Hematopoietic multipotent progenitor cell treated with erythropoietin and hydrocortisone succinate and interleukin-3 and kit ligand, for 6 days (in vitro differentiated cells): ENCODE results near the gene PILRA.
"Not testable (repeated sequence)": the region's sequence is repeated elsewhere in the genome, so short reads cannot be mapped to it uniquely, and the experiment has no call there.

Source experiments
- DNase-seq: peaks from one replicate; pipeline ENCODE4 v3.0.0-alpha.2; 2015

Gene PILRA

GRCh38 chr7:100373261-100373831, at the start of gene PILRA:
PILRA (plus strand) TSS chr7:100373487; CDS start chr7:100373657, 170 bp downstream.
- DNase-seq = no peak

- not testable (repeated sequence) for DNase-seq
Observed at GRCh38 chr7:100324194-100324593, 49.1 kb upstream of the PILRA start.

- DNase-seq = not testable (repeated sequence)
Observed at GRCh38 chr7:100325671-100326070, 47.6 kb upstream of the PILRA start.

GRCh38 chr7:100326914-100327313, 46.4 kb upstream of the PILRA start:
- DNase-seq = not testable (repeated sequence)

DNA sequence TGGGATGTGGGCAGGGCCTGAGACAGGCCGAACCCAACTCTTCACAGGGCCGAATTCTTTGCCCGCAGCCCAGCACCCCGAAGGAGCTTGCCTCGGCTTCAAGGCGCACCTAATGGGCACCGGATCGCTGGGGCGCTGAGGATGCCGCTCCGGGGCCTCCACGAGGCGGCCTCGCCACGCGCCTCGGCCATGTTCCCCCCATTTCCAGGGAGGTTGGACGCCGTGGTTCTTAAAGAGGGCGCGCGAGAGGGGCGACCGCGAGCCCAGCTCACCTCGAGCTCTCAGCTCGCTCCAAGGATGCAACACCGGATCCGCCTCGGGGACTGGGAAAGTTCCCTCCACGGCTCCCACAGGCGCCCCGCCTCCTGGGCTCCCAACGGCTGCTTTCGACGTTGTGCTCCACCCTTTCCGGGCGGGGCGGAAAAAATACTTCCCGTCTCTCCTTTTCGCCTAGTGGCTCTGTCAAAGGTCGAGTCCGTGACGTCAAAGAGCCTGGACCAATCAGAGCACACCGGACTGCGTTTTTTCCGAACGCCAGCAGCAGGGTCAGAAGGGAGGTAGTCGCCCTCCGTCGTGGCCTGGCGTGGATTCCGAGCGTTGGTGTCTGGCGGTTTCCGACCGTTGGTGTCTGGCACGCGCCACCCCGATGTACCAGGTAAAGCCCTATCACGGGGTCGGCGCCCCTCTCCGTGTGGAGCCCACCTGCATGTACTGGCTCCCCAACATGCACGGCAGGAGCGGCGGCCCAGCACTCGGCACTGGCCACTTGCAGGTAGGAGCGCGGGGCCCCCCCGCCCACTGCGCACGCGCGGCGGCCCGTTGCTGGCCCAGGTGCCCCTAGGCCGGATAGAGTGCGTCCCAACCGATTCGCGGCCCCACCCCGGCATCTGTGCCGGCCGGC, 37.5 kb upstream of the PILRA start:
- DNase-seq = peak; percentile 92

DNA sequence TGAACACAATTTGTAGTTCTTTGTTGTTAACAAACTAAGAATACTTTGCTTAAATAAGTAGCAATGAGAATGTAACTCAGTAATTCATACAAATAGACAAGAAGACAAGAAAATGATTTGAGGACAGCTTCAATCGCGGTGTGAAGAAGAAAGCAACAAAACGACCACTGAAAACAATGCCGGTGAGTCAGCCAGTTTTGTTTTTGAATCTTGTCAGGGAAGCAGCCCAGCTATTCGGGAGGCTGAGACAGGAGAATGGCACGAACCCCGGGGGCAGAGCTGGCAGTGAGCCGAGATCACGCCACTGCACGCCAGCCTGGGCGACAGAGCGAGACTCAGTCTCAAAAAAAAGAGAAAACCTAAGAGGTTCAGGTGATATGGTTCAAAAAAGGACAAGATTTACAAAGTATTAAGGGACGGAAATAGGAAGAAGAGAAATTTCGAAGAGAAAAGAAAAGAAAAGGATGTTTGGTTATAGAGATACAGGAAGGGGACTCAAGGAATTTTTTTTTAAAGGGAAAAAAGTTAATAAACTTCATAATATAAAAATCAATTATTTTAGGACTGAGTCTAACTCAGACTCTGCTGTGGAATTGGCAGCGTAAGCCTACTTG, 35.1 kb upstream of the PILRA start:
- DNase-seq = not testable (repeated sequence)

GRCh38 chr7:100341286-100341685, 32.0 kb upstream of the PILRA start:
- not testable (repeated sequence) for DNase-seq

- DNase-seq = no peak
Observed at GRCh38 chr7:100342765-100343164, 30.5 kb upstream of the PILRA start.

DNA sequence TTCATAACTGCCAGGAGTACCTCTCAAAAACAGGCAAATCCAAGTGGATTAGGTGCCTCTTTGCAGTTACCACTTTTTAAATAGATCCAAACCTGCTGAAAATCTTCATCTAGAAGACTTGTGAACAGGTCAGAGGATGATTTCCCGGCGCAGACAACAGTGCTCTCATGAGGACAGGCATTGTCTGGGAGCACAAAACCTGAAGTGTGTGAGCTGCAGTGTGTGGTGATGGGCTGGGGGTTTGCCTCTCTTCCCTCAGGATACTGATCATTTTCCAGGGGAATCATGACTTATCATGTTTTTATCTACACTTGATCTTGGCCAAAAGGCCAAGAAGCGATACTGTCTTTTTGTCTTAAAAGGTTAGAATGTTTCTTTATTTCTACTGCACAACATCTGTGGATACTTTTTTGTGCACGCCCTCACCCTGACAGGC, 29.1 kb upstream of the PILRA start:
- DNase-seq = not testable (repeated sequence)

DNA sequence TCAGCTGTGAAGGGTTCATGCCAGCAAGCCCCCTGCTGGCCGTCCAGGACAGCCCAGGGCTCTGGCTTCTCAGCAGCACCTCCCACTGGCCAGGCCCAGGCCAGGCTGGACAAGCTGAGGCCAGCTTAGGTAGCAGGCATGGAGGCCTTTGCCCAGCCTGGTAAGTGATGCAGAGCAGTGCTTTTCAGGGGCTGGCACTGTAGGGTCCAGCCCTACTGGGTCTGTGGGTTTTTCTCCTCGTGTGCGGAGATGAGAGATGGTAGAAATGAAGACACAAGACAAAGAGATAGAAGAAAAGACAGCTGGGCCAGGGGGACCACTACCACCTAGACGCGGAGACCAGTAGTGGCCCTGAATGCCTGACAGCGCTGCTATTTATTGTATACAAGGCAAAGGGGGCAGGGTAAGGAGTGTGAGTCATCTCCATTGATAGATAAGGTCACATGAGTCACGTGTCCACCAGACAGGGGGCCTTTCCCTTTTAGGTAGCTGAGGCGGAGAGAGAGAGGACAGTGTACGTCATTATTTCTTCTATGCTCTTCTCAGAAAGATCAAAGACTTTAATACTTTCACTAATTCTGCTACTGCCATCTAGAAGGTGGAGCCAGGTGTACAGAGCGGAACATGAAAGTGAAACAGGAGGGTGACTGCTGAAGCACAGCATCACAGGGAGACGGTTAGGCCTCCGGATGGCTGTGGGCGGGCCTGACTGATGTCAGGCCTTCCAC, 28.6 kb upstream of the PILRA start:
- peak; percentile 92 for DNase-seq

DNA sequence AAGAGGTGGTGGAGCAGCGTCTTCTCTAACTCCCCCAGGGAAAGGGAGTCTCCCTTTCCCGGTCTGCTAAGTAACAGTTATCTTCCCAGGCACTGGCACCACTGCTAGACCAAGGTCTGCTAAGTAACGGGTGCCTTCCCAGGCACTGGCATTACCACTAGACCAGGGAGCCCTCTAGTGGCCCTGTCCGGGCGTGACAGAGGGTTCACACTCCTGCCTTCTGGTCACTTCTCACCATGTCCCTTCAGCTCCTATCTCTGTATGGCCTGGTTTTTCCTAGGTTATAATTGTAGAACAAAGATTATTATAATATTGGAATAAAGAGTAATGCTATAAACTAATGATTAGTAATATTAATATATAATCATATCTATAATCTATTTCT, 28.0 kb upstream of the PILRA start:
- peak; percentile 71 for DNase-seq

DNA sequence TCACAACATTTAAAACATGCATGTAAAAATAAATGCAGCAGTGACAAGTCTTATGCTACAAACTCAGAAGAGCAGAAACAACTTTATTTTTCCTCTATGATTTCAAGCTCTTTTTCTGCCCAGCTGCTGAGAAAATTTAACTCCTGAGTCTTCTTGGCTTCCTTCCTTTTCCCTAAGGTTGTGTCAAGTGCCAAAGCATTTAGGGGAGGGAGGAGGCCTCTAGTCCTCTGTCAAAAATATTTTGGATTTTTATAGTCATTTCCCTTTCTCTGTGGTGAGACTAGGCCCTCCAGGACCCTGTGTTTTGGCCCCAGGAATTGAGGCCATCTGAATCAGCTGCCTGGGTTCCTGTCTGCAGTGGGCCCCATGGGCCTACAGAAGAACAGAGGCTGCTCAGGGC, 26.4 kb upstream of the PILRA start:
- no peak for DNase-seq

DNA sequence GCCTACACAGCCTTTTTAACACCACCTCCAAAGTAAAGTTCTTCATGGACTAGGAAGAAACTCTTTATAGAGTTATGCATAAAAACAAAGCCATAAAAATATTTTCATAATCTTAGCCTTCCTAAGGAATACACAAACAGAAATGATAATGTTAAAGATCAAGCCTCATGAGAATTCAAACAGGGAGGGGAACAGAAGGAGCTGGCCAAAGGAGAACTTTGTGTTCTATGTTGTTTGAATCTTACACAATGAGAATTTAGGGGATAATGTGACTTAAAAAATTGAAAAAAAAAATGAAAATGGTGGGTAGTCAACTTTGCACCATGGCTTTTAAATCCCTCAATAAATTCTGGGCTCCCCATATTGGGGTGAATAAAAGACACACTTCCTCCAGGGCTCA, 24.5 kb upstream of the PILRA start:
- DNase-seq = no peak

- no peak for DNase-seq
Observed at GRCh38 chr7:100349757-100350156, 23.5 kb upstream of the PILRA start.

- DNase-seq = no peak
Observed at GRCh38 chr7:100351657-100352058, 21.6 kb upstream of the PILRA start.

- DNase-seq = not testable (repeated sequence)
Observed at GRCh38 chr7:100352230-100352781, 21.0 kb upstream of the PILRA start.

- no peak for DNase-seq
Observed at GRCh38 chr7:100352984-100353684, 20.2 kb upstream of the PILRA start.

DNA sequence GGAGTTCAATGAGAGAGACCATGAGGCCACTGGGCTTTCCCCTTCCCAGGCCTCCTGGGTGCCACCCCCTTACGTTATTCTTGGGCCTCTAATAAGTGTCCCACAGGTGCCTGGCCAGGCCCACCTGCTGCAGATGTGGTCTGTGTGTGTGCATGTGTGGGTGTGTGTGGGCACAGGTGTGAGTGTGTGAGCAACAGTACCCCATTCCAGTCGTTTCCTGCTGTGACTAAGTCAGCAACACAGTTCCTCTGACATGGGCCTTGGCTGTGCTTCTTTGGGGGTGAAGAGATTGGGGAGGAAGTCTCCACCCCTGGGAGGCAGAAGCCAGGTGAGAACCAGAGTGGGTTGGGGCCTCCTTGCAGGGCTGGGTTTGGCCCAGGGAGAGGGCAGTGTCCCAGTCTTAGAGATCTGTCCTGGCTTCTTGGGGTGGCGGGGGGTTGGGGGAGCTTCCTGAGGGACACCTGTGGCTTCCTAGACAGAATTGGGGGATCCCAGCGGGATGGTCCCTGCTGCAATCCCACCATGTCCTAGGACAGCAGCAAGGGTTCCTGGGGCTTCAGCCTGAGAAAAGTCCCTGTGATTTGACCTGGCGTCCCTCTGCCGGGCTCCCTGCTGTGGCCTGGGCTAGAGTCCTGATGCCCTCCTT, 19.5 kb upstream of the PILRA start:
- DNase-seq = no peak

DNA sequence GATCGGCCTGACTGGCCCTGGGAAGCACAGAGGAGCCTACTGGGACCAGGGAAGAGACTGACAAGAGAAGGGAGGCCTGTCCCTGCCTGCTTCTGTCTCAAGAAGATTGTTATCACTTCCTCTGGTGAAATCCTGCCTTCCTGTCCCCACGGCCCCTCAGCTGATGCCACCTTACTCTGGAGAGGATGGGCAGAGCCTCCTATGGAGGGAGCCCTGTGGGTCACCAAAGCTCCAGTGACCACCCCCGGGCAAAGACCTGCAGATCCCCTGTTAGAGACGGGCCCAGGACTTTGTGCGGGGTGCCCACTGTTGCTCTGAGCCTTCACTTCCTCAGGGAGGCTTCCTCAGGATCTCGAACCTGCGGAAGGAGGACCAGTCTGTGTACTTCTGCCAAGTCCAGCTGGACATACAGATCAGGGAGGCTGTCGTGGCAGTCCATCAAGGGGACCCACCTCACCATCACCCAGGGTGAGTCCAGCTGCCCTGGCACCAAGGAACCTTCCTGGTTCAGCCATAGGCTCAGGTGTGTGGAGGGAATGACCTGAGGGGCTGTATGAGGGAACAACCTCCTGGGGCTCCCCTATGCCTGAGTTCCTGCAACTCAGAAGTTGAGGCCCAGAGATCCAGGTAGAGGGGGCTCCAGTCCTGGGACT, 16.7 kb upstream of the PILRA start:
- DNase-seq = no peak

GRCh38 chr7:100357131-100357561, 16.1 kb upstream of the PILRA start:
- no peak for DNase-seq
